Activated T-cell treated with anti-CD3 and anti-CD28 coated beads, Interleukin-2, amount 50 U/mL, for 24 hours (primary cell): Measurements from ENCODE around the gene TMEM151B.

ENCODE experiments used
- DNase-seq: peaks from one replicate; pipeline ENCODE4 v3.0.0-alpha.2; 2020
- H3K27ac Mint-ChIP-seq: 2 replicates; pipeline ENCODE4 v1.8.0; 2020; ENCODE audit warnings: mild to moderate bottlenecking, mixed read lengths
- H3K27me3 Mint-ChIP-seq: 2 replicates; pipeline ENCODE4 v1.8.0; 2020; ENCODE audit warnings: mixed read lengths
- H3K36me3 Mint-ChIP-seq: 2 replicates; pipeline ENCODE4 v1.8.0; 2020; ENCODE audit warnings: low read depth, mixed read lengths
- H3K4me1 Mint-ChIP-seq: 2 replicates; pipeline ENCODE4 v1.8.0; 2020; ENCODE audit warnings: low read depth, mixed read lengths
- H3K4me3 Mint-ChIP-seq: 2 replicates; pipeline ENCODE4 v1.8.0; 2020; ENCODE audit warnings: mild to moderate bottlenecking, moderate library complexity, mixed read lengths
- H3K9me3 Mint-ChIP-seq: 2 replicates; pipeline ENCODE4 v1.8.0; 2020; ENCODE audit warnings: mixed read lengths

TMEM151B gene

GRCh38 chr6:44238687-44239350, 31.4 kb upstream of the TMEM151B start:
- Mint-ChIP-seq H3K4me3 (peak overlapping the region; percentile 80), H3K36me3 (peaks cover 36% of the 10 kb centered on the region), H3K9me3 (no peaks in the 10 kb centered on the region), H3K27ac (peak overlapping the region; percentile 97), H3K4me1 (peaks cover 35% of the 10 kb centered on the region), H3K27me3 (no peaks in the 10 kb centered on the region)
- DNase-seq, result no peak

GRCh38 chr6:44243345-44243744, 26.9 kb upstream of the TMEM151B start:
- H3K36me3 Mint-ChIP-seq, result peaks cover 20% of the 10 kb centered on the region
- no peaks in the 10 kb centered on the region for H3K27me3 Mint-ChIP-seq
- H3K4me3 Mint-ChIP-seq, result no peak overlapping the region
- no peaks in the 10 kb centered on the region for H3K9me3 Mint-ChIP-seq
- no peak overlapping the region for H3K27ac Mint-ChIP-seq
- H3K4me1 Mint-ChIP-seq, result peaks cover 25% of the 10 kb centered on the region
- no peak for DNase-seq

GRCh38 chr6:44245391-44245911, 24.8 kb upstream of the TMEM151B start:
- H3K27me3 Mint-ChIP-seq, result no peaks in the 10 kb centered on the region
- peaks cover 34% of the 10 kb centered on the region for H3K4me1 Mint-ChIP-seq
- peak overlapping the region; percentile 100 for H3K27ac Mint-ChIP-seq
- no peaks in the 10 kb centered on the region for H3K9me3 Mint-ChIP-seq
- H3K36me3 Mint-ChIP-seq, result peaks cover 41% of the 10 kb centered on the region
- H3K4me3 Mint-ChIP-seq, result peak overlapping the region; percentile 98
- DNase-seq, result no peak

- H3K9me3 Mint-ChIP-seq, result no peaks in the 10 kb centered on the region
- peak; percentile 95 for DNase-seq
- no peaks in the 10 kb centered on the region for H3K27me3 Mint-ChIP-seq
- peaks cover 41% of the 10 kb centered on the region for H3K4me1 Mint-ChIP-seq
- H3K36me3 Mint-ChIP-seq, result peaks cover 48% of the 10 kb centered on the region
- H3K4me3 Mint-ChIP-seq, result peak overlapping the region; percentile 98
- H3K27ac Mint-ChIP-seq, result peak overlapping the region; percentile 100
These were observed 24.2 kb upstream of the TMEM151B start for GRCh38 chr6:44245912-44246662.

- peak within 1 kb of the TSS; percentile 100 for H3K27ac Mint-ChIP-seq
- peak; percentile 96 for DNase-seq
- no peaks in the 10 kb centered on the region for H3K9me3 Mint-ChIP-seq
- peaks cover 55% of the 10 kb centered on the region for H3K36me3 Mint-ChIP-seq
- no peaks in the 10 kb centered on the region for H3K27me3 Mint-ChIP-seq
- H3K4me3 Mint-ChIP-seq, result peak within 1 kb of the TSS; percentile 98
- H3K4me1 Mint-ChIP-seq, result peaks cover 48% of the 10 kb centered on the region
These were observed 23.4 kb upstream of the TMEM151B start, which contains the start of gene HSP90AB1 for GRCh38 chr6:44246663-44247337. TSS of gene HSP90AB1 (plus strand) at chr6:44247101. CDS start at chr6:44248630, 1,529 bp downstream.

GRCh38 chr6:44247338-44248302, 22.6 kb upstream of the TMEM151B start:
- DNase-seq, result peak; percentile 93
- no peaks in the 10 kb centered on the region for H3K27me3 Mint-ChIP-seq
- no peaks in the 10 kb centered on the region for H3K9me3 Mint-ChIP-seq
- H3K4me3 Mint-ChIP-seq, result peak overlapping the region; percentile 98
- H3K36me3 Mint-ChIP-seq, result peaks cover 63% of the 10 kb centered on the region
- H3K27ac Mint-ChIP-seq, result peak overlapping the region; percentile 100
- peaks cover 51% of the 10 kb centered on the region for H3K4me1 Mint-ChIP-seq

- peak overlapping the region; percentile 98 for H3K4me3 Mint-ChIP-seq
- peaks cover 73% of the 10 kb centered on the region for H3K36me3 Mint-ChIP-seq
- H3K9me3 Mint-ChIP-seq, result no peaks in the 10 kb centered on the region
- peaks cover 59% of the 10 kb centered on the region for H3K4me1 Mint-ChIP-seq
- peak overlapping the region; percentile 100 for H3K27ac Mint-ChIP-seq
- no peaks in the 10 kb centered on the region for H3K27me3 Mint-ChIP-seq
- no peak for DNase-seq
These were observed 21.7 kb upstream of the TMEM151B start for GRCh38 chr6:44248579-44248978.

- H3K9me3 Mint-ChIP-seq, result no peaks in the 10 kb centered on the region
- H3K27me3 Mint-ChIP-seq, result no peaks in the 10 kb centered on the region
- peak overlapping the region; percentile 98 for H3K4me3 Mint-ChIP-seq
- peak overlapping the region; percentile 100 for H3K27ac Mint-ChIP-seq
- H3K4me1 Mint-ChIP-seq, result peaks cover 64% of the 10 kb centered on the region
- H3K36me3 Mint-ChIP-seq, result peaks cover 79% of the 10 kb centered on the region
- no peak for DNase-seq
These were observed 21.0 kb upstream of the TMEM151B start for GRCh38 chr6:44249082-44249748.

GRCh38 chr6:44250067-44250717, 20.1 kb upstream of the TMEM151B start:
- Mint-ChIP-seq H3K27ac (peak overlapping the region; percentile 100), H3K27me3 (no peaks in the 10 kb centered on the region), H3K4me3 (peak overlapping the region; percentile 98), H3K36me3 (peaks cover 89% of the 10 kb centered on the region), H3K9me3 (no peaks in the 10 kb centered on the region), H3K4me1 (peaks cover 71% of the 10 kb centered on the region)
- DNase-seq, result no peak

GRCh38 chr6:44250718-44251123, 19.5 kb upstream of the TMEM151B start:
- peaks cover 94% of the 10 kb centered on the region for H3K36me3 Mint-ChIP-seq
- peak overlapping the region; percentile 98 for H3K4me3 Mint-ChIP-seq
- peak overlapping the region; percentile 100 for H3K27ac Mint-ChIP-seq
- no peaks in the 10 kb centered on the region for H3K27me3 Mint-ChIP-seq
- no peak for DNase-seq
- H3K4me1 Mint-ChIP-seq, result peaks cover 71% of the 10 kb centered on the region
- H3K9me3 Mint-ChIP-seq, result no peaks in the 10 kb centered on the region

- H3K36me3 Mint-ChIP-seq, result peaks cover 98% of the 10 kb centered on the region
- H3K27ac Mint-ChIP-seq, result peak overlapping the region; percentile 100
- no peak for DNase-seq
- no peaks in the 10 kb centered on the region for H3K9me3 Mint-ChIP-seq
- no peaks in the 10 kb centered on the region for H3K27me3 Mint-ChIP-seq
- peak overlapping the region; percentile 98 for H3K4me3 Mint-ChIP-seq
- H3K4me1 Mint-ChIP-seq, result peaks cover 78% of the 10 kb centered on the region
These were observed 18.4 kb upstream of the TMEM151B start for GRCh38 chr6:44251576-44252524.
